GM19372 (cell line): ENCODE results near the gene HABP2.
A peak's percentile ranks its signal among the peaks of the same experiment; 100 is the strongest.

Experiments used
- ATAC-seq: cut with Tn5 transposase; IDR thresholded peaks from one replicate; pipeline ENCODE4 v1.9.1; 2021; ENCODE audit warnings: mild to moderate bottlenecking, low read depth, moderate library complexity; ENCODE audit not compliant: unreplicated experiment

Gene HABP2

DNA sequence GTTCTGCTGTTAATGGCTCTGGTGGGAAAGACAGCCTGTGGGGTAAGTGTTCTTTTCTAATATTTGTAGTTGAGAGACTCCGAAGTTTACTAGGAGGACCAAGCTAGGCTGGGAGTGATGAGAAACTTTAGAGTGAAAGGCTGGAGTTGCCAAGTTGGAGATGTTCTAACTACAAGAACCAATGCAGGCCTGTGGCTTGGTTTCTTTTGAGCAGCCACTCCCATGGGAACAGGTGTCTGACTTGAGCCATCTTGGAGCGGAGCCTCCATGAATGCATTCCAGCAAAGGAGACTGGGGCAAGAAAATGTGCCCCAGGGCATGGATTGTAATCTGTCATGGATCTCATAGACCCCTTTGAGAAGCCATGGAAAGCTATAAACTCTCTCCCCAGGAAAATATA, 296 bp downstream of the HABP2 start:
- no peak for ATAC-seq

DNA sequence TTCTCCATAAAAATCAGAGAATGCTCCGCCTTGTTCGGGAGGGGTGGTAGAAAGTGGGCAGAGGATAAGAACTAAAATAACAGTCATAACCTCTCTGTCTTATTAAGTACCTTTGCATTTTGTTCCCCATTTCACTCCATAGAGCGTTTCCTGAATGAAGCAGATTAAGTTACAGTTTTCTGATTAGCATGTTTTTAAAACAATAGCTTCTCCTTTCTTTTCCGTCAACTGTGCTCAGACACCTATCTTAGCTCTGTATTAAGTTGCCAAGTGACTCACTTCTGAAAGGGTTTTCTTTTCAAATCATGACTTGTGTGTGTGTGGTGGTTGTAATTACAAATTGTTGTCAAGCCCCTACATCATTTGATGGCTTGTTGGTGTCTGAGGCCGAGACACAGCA, 1.4 kb downstream of the HABP2 start:
- no peak for ATAC-seq

DNA sequence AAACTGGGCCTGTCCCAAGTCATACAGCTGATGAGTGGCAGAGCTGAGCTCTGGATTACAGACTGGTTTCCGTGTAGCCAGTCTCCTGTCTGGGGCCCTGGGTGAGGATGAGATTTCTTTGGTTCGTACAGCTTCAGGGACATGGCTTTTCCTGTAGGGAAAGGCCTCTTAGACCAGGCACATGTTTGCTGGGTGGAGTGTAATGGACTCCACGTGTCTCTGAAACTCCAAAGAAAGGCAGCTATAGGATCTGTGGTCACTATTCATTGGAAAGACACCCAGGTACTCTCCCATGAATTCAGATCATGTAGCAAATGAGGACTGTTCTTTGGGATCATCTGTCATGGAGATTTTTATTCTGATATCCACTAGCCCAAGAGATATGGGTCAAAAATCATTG, 2.4 kb downstream of the HABP2 start:
- ATAC-seq: no peak

DNA sequence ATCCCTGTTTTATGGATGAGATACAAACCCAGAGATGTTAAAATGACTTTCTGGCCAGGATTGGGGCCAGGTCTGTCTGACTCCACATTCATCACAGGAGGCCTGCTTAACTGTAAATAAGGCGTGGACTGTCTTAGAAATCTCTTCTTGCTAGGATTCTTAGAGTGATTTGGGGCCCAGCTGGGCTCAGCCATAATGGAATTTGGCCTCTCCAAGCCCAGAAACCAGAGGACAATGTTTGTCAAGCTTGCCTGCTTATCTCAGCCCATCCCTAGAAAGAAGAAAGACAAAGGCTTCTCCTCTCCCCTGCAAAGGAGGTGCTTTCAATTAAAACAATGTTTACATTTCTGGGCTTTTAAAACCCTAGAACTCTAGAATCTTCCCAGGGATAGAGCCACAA, 2.9 kb downstream of the HABP2 start:
- ATAC-seq: no peak

DNA sequence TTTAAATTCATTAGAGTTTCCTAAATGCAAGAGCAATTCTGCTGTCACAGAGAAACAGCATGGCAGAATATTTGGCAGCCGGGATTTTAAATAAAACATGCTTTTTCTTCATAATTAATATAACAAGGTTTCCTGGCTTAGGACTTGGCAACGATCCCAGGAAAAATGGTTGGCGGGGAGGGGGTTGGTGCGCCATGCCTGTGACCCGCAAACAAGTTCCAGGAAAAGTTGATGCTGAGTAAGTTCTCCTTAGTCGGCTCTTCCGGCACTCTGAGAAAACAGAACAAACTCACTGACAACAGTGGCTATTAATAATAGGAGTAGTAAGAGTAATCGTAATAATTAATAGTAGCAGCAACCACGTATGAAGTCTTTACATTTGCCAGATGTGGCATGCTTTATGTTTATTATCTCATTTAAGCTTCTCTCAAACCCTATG, 4.6 kb downstream of the HABP2 start:
- ATAC-seq: no peak

DNA sequence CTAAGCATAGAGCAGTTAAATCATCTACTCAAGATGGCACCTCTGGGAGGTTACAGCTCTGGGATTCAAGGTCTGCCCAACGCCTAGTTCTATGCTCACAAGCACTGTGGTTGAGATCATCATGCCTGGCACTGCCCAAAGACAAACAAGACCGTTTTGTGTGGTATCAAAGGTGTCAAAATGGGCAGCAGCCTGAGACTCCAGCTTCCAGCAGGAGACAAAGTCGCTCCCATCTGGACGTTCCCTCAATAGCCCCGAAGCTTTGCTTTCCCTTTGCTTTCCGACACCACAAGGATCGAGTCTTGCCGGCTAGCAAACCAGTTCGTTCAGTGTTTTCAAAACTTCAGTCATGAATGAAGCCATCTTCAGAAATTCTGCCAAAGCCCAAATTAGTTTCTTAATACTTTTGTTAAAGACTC, 5.1 kb downstream of the HABP2 start:
- no peak for ATAC-seq

DNA sequence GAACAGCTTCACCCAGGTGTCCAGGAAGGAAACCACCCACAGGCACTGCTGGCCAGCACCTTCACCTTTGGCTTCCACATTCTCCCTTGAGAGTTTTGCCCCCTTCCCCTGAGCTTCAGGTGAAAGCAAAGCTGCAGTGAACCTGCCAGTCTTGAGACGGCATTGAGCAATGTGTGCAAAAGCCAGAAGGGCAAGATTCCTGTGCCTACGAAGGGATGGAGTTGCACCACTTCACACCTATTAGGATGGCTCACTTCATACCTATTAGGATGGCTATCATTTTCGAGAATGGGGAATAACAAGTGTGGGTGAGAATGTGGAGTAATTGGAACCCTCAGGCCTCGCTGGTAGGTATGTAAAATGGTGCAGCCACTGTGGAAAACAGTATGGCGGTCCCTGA, 7.2 kb downstream of the HABP2 start:
- no peak for ATAC-seq

DNA sequence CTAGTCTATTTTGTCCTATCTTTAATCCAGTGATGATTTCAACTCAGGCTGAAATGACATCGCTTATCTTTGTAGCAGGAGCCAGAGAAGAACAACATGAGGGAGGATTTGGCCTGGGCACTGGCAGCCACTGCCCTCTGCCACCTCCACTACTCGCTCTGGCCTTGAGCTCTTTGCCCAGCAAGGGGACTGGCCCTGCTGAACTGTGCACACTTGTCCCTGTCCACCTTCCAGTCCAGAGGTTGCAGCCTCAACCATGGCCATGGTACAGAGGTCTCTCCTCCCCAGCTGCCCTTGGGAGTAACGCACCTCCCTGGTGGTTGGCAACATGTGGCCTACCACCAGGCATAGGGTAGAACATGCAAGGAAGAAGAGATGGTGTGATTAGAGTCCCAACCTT, 8.4 kb downstream of the HABP2 start:
- no peak for ATAC-seq

DNA sequence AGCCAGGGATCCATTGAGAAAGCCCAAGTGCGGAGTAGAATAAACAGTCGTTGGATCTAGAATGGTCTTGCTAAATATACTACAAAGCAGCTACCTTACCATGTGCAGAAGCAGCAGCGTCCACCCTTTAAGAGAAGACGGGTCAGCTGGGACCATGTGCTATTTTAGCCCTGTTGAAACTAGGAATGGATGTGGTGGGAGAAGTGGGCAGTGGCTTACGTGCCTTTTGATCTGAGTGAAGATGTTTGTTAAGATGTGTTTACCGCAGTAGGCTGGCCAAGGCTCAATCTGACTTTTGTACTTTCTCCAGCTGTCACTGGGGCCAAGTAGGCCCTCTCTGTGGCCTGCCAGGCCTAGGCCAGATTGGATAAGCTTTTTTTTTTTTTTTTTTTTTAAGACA, 9.2 kb downstream of the HABP2 start:
- no peak for ATAC-seq

DNA sequence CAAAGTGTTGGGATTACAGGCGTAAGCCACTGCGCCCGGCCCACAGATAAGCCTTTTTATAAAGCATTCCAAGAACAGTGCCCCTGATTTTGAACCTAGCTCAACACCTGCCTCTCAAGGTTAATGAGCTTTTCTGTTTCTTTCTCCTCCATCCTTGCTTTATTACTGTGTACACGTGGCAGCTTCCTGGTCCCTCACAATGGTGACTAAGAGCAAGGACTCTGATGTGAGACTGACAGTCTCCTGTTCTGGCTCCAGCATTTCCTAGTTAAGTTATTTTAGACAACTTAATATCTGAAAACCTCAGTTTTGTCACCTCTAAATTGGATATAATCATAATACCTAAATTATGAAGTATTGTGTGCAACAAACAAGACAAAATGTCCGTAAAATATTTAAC, 9.9 kb downstream of the HABP2 start:
- no peak for ATAC-seq

DNA sequence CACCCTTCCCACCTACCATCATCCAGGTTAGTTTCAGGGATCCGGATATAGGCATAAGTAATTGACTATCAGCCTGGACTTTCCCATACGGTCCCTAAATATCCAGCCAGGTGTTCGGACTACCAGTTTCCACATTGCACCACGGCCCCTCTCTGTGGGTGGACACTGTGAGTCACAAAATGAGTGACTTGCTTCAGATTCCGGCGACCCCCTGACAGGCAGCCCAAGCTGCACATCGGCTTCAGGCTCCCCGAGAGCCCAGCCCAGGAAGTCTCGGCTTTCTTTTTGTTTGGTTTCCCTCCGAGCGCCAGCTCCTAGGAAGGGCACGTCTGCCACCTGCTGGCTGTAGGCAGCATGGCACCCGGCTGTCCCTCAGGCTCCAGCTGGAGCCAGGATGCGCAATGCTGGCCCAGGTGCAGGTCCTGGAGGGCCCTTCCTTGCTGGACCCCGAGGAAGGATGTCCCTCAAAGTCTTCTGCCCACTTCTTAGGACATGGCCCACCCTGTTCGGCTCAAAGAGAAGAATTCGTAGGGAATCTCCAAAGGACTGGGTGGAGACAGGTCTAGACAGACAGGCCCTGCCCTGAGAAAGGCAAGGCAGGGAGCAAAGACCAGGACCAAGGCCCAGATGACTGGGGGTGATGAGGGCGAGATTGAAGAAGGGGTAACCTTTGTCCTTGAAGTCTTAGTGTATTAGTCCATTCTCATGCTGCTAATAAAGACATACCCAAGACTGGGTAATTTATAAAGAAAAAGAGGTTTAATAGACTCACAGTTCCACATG, 10.6 kb downstream of the HABP2 start:
- ATAC-seq: peak; percentile 98

DNA sequence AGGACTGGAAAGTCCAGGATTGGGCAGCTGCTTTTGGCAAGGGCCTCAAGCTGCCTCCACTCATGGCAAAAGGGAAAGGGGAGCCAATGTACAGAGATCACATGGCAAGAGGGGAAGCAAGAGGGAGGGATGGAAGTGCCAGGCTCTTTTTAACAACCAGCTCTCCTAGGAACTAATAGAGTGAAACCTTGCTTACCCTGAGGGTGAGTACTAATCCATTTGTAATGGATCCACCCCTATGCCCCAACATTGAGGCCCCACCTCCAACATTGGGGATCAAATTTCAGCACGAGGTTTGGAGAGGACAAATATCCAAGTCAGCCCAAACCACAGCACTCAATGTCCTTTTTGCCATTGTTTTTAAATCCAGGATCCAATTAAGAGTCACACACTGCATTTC, 12.5 kb downstream of the HABP2 start:
- ATAC-seq: no peak

DNA sequence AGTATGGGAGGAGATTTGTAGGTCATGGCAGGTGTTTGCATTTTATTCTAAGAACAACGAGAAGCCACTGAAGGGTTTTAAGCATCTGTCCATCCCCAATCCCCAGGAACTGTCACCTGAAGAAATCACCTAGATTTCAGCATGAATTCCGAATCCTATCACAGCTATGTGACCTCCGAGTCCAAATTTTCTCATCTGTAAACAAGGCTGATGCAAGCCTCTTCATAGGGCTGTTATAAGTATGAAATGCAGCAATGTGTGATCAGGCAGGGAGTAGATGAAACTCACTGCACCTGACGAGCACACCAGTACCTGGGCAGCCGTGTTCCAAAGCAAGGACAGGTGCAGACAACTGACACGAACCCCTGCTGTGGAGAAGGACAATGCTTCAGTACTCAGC, 14.0 kb downstream of the HABP2 start:
- no peak for ATAC-seq

DNA sequence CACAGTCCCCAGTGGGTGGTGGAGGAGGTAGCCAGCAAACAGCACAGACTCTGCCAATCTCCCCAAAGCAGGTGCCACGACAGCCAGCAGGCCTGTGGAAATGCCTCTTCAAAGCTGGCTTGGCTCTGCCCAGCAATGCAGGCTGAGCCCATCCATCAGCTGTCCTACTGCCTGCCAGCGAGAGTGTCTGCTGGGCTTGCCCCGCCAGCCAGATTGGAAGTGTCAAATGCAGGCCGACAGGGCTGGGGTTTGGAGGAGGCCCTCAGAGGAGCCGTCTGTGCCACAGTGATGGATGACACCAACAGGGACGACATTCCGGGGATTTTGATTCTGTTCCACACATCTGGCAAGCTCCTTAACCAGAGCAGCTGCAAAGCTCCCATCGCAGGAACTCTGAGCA, 16.7 kb downstream of the HABP2 start:
- ATAC-seq: no peak

DNA sequence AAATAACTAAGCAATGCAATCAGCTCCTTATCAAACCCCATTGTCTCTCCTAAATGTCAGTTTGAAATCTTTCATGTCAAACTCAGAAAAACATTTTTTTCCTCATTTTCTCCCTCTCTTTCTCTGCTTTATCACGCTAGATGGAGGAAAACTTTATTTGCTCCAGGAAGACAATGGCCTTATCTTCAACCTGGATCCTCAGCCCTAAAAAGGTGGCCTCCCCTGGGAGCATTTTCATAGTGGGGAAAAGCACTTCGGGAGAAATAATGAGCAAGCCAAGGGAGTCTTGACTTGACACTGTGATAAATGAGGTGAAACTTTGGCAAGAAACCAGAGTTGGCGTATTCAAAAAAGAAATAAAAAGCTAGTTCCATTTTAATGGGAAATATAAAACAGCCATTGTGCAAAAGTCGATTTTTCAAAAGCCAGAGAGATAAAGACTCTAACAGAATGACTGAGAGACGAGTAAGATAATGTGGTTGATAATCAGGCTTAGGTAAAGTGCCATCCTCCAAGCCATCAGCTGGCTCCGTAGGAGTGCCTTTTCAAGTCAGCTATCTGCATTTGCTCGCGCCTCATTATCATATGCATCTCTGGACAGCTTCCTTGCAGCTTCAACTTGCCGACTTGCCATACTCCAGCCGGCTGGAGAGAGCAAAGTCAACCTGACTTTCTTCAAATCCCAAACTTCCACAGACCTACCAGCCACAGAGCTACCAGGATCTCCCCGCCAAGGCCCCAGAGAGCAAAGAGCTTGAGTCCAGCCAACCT, 19.9 kb downstream of the HABP2 start:
- no peak for ATAC-seq

DNA sequence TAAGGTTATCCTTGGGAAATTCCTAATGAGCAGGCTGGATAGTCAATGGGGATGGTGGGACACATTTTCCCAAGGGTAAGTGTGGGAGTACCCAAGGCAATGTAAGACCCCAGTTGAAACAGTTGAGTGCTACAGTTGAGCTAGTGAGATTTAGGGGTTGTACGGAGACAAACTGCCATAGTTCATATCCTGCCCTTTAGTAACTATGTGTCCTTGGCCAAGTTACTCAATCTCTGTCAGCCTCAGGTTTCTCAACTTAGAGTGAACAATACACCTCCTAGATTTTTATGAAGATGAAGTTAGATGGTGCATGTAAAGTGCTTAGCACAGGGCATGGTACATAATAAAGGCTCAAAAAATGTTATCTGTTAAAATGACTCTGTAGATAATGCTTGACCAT, 20.5 kb downstream of the HABP2 start:
- no peak for ATAC-seq

DNA sequence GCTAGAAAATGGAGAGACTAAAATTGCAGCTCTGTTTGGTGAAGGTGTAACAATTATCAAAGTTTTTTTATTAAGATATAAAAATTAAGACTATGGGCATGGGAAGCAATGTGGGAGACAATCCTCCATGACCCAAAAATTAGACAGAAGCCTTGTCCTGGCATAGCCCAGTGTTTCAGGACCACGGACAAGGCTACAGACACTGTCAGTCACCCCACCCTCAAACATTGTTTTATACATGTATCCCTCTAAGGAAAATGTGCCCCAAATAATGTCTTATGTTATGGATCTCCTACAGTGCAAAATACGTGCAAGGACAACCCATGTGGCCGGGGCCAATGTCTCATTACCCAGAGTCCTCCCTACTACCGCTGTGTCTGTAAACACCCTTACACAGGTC, 24.0 kb downstream of the HABP2 start:
- ATAC-seq: no peak

DNA sequence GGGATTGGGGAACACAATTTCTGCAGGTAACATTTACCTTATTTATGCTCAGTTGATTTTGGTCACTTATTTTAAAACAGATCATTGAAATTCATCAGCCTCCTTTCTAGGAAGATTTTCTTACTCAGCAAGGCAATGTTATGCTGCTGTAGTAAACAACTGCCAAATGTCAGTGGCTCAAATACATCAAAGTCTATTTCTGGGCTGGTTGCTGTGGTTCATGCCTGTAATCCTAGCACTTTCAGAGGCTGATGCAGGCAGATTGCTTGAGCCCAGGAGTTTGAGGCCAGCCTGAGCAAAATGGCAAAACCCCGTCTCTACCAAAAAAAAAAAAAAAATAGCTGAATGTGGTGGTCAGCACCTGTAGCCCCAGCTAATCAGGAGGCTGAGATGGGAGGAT, 25.9 kb downstream of the HABP2 start:
- ATAC-seq: no peak

DNA sequence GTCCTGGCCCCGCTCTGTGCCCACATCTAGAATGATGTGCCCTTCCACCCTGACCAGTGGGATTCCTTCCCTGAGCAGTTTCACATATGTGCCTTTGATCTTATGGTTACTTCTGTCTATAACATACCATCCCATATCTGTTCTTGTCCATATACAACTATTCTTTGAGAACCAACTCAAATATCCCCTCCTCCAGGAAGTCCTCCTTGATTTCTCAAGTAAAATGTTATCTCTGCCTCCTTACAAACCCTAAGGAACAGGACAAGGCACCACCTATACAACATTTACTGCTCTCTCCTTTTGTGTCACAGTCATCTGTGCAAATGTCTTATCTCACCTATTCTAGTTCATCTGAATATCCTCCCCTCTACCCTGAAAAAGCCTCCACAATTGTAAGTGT, 28.2 kb downstream of the HABP2 start:
- ATAC-seq: no peak

DNA sequence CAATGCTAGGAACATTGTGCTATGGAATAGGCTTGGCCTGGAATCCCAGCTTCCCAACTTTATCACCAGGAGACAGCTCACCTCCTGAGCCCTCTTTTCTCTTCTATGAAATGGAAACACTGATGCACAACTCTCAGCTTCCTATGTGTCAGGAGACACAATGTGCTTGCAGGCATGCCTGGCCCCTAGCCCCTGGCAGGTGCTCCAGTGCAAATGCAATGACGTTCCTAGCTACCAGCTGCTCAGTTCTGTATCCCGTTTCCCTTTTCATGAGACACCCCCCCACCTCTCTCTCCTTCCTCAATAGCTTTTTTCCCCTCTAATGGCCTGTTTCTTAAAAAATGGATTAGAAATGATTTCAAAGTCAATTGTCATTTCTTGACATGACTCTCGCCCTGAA, 30.7 kb downstream of the HABP2 start:
- ATAC-seq: no peak

DNA sequence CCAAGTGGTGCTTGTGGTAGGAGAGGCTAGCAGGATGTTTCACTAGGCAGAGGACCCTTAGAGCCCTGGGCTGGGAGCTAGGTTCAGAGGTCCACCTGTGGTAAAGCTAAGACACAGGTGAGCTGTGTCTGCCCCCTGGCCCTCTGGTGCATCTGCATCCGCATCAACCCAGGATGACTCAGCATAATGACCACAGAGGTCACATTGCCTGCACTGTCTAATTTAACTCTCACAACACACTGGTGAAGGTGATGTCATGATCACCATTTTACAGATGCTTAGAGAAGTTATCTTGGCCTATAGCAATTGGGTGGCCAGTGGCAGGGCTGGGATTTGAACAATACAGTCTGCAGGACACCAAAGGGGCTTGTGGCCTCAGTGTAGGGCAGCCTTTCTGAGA, 33.1 kb downstream of the HABP2 start:
- ATAC-seq: no peak

DNA sequence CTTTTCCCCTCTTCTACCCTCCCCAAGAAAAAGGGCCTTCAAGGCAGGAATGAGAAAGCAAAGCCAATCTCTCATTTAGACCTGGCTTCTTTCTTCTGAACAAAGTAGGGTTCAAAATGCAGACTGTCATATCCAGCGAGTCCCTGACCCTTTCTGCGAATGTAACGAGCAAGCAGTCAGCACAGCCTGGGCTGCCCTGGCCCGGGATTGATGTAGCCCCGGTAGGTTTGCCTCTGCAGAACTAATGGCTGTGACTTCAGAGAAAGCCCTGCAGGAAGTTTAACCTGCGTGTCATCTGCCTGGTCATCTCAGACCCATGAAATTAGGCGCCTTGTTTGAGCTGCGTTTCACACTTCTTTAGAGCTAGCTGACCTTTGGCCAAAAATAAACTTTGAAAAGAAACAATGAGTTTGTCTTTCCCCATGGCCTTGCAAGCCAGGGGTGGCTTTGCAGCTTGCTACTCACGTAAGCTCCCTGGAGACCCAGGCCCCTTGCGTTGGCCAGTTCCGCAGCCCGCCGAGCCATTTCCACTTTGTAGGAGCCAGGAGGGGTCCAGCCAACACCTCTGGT, 36.4 kb downstream of the HABP2 start:
- ATAC-seq: no peak
